ENCODE measurements around the gene DAD1.

DAD1 gene

DNA sequence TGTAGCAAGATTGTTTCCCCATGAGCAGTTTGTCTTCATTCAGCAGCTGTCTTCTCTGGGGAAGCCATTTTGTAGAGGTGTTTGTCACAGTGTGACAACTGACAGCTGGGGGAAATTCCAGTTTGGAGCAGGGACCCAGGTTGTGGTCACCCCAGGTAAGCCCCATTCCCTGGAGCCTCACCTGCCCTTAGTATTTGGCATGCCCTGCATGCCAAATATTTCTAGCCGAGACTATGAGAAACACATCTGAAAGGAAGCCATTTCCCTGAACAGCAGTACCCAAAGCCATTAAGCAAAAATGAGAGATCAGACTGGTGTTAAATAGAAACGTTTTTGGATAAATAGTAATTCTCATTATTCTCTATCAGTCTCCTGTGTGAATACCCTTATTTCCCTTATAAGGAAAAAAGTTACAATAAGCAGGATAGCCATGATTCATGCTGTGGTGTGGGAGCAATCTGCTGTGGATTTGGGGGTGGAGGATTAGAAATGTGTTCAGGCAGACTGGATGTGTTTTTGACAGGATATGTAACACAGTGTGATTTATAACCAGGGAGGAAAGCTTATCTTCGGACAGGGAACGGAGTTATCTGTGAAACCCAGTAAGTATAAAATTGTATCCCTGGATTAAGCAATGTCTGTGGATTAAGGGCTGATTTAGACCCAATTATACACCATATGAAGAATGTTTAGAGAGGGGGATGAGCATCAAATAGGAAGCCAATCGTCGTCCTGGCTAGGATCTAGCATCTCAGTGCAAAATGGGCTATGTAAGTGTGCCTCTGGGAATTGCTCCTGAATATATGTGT, 68.9 kb downstream of the DAD1 start:
- no peak for DNase-seq (ENCODE audit: low read depth, low spot score)

GRCh38 chr14:22518073-22518472, 71.0 kb downstream of the DAD1 start:
- DNase-seq (ENCODE audit: low read depth, low spot score), result no peak

GRCh38 chr14:22517117-22517720, 71.8 kb downstream of the DAD1 start:
- DNase-seq (ENCODE audit: low read depth, low spot score), result no peak

GRCh38 chr14:22515929-22516328, 73.1 kb downstream of the DAD1 start:
- no peak for DNase-seq (ENCODE audit: low read depth, low spot score)
